Natural killer cell (primary cell): Measurements from ENCODE around the gene PSKH1. TPM values are rescaled to one million over a fixed set of nuclear protein-coding genes. Genes with fewer than 3 reads are reported as not detected.
"Not testable (repeated sequence)": the region's sequence is repeated elsewhere in the genome, so short reads cannot be mapped to it uniquely, and the experiment has no call there.

Experiments
- ATAC-seq, 3 donors: fragments of 150-1000 bp in 2 of 3; fragments of 200-7000 bp in 1 of 3; cut with Tn5 transposase; 1 replicate in 1 of 3; 2 replicates in 2 of 3; pipeline ENCODE4 v1.10.0; 2021; ENCODE audit warnings: mild to moderate bottlenecking in 2 of 3, moderate library complexity in 2 of 3
- DNase-seq, 2 donors: peaks; one replicate each; pipeline versions ENCODE4 v3.0.0 to v3.0.0-alpha.2; 2013 to 2021; ENCODE audit warnings: mixed read lengths in 1 of 2
- H3K27ac ChIP-seq: one replicate; pipeline ENCODE4 v1.5.1; 2013; ENCODE audit warnings: mild to moderate bottlenecking, low read length
- H3K27me3 ChIP-seq: one replicate; pipeline ENCODE4 v1.6.1; 2013; ENCODE audit warnings: low read length; ENCODE audit not compliant: control insufficient read depth, insufficient read depth
- H3K36me3 ChIP-seq: one replicate; pipeline ENCODE4 v1.6.1; 2013; ENCODE audit warnings: low read length; ENCODE audit not compliant: control insufficient read depth, insufficient read depth
- H3K4me1 ChIP-seq: one replicate; pipeline ENCODE4 v1.6.1; 2013; ENCODE audit warnings: low read length; ENCODE audit not compliant: control insufficient read depth, insufficient read depth
- H3K4me3 ChIP-seq: one replicate; pipeline ENCODE4 v1.5.1; 2013; ENCODE audit warnings: low read length
- H3K9me3 ChIP-seq: one replicate; pipeline ENCODE4 v1.6.1; 2013; ENCODE audit warnings: low read length; ENCODE audit not compliant: control insufficient read depth, insufficient read depth
- H3K27ac Mint-ChIP-seq, 2 donors: one replicate each; pipeline ENCODE4 v1.8.0; 2022; ENCODE audit warnings: mild to moderate bottlenecking in 2 of 2, mixed read lengths in 2 of 2, moderate library complexity in 1 of 2
- H3K27me3 Mint-ChIP-seq, 2 donors: one replicate each; pipeline ENCODE4 v1.8.0; 2022; ENCODE audit warnings: low read depth in 2 of 2, mixed read lengths in 2 of 2
- H3K36me3 Mint-ChIP-seq: one replicate; pipeline ENCODE4 v1.8.0; 2022; ENCODE audit warnings: mixed read lengths
- H3K4me1 Mint-ChIP-seq, 2 donors: one replicate each; pipeline ENCODE4 v1.8.0; 2022; ENCODE audit warnings: mixed read lengths in 2 of 2
- H3K4me3 Mint-ChIP-seq: one replicate; pipeline ENCODE4 v1.8.0; 2022; ENCODE audit warnings: mild to moderate bottlenecking, moderate library complexity, mixed read lengths
- H3K9me3 Mint-ChIP-seq, 2 donors: one replicate each; pipeline ENCODE4 v1.8.0; 2022; ENCODE audit warnings: mixed read lengths in 2 of 2
- WGBS: methylation state at CpG from one replicate; pipeline ENCODE4 v1.1.7; 2013; ENCODE audit warnings: missing lambda C conversion rate; ENCODE audit not compliant: insufficient coverage; 5-methylcytosine and 5-hydroxymethylcytosine counted together
- intact Hi-C: fragments of 100-400 bp; cut with micrococcal nuclease; formaldehyde crosslinking; loops from one replicate; pipeline ENCODE4 v1.14.2; 2022
- total RNA-seq, 4 donors: library from RNA; stranded (reverse); fragments of 120-200 nt in 1 of 4; gene quantifications; one replicate each; pipeline versions ENCODE4 v1.2.3 to v1.2.4, GENCODE V29; 2013 to 2022
- TF ChIP-seq, protein P1 (sequence below): fragments of 200-600 bp; IDR thresholded peaks from one replicate; pipeline ENCODE4 v1.8.0; 2022; ENCODE audit warnings: antibody characterized with exemption

The PSKH1 gene
- total RNA-seq, 3 donors from 2014 or later (not counting 1 experiment from before 2014, with no cell fraction given), result 16.8 to 24.7 (median 19.5) TPM

DNA sequence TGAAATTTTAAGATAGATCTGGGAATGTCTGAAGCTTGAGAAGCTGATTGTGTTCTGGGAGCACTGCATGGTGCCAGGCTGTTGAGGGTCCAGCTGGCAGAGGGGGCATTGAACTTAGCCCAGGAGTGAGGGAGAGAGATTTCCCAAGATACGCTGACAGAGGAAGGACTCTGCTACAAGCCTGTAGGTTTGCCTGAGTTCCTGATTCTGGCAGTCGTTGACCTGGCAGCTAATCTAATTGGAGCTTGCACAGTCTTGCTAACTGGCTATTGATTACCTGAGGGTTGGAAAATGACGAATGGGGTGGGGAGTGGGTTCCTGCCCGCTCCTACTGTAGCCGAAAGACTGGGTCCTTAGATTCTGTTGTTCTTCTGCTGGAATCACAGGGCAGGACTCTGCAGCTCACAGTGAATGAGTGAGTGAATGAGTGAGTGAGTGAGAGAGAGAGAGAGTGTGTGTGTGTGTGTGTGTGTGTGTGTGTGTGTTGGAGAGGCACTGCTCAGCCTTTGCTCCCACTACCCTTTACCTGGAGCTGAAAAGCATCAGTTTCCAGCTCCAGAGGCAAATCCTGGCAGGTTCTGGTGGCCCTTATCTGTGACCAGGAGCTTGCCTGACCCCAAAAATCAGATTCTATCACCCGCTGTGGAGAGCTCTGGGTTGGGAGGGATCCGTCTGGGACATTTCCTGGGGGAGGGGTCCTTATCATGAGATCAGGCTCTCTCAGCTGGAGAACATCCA is 21.9 kb downstream of the PSKH1 start:
- ATAC-seq (no peak), DNase-seq (no peak)
- TF ChIP-seq, protein P1, sequence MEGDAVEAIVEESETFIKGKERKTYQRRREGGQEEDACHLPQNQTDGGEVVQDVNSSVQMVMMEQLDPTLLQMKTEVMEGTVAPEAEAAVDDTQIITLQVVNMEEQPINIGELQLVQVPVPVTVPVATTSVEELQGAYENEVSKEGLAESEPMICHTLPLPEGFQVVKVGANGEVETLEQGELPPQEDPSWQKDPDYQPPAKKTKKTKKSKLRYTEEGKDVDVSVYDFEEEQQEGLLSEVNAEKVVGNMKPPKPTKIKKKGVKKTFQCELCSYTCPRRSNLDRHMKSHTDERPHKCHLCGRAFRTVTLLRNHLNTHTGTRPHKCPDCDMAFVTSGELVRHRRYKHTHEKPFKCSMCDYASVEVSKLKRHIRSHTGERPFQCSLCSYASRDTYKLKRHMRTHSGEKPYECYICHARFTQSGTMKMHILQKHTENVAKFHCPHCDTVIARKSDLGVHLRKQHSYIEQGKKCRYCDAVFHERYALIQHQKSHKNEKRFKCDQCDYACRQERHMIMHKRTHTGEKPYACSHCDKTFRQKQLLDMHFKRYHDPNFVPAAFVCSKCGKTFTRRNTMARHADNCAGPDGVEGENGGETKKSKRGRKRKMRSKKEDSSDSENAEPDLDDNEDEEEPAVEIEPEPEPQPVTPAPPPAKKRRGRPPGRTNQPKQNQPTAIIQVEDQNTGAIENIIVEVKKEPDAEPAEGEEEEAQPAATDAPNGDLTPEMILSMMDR, result no peak
- peaks cover 11% of the 10 kb centered on the region for H3K36me3 ChIP-seq
- Mint-ChIP-seq H3K4me3 (no peak overlapping the region), H3K36me3 (no peaks in the 10 kb centered on the region), H3K4me1 (peaks cover 26 to 30% of the 10 kb centered on the region in 2 donors), H3K27me3 (no peaks in the 10 kb centered on the region), H3K9me3 (no peaks in the 10 kb centered on the region), H3K27ac (no peak overlapping the region)
- intact Hi-C loops, result no loop called here
- H3K4me1 ChIP-seq, result no peaks in the 10 kb centered on the region
- no peak overlapping the region for H3K4me3 ChIP-seq
- H3K9me3 ChIP-seq, result no peaks in the 10 kb centered on the region
- 94% methylated on average over 7 of the region's 7 CpGs for WGBS
- H3K27me3 ChIP-seq, result no peaks in the 10 kb centered on the region
- H3K27ac ChIP-seq, result no peak overlapping the region

DNA sequence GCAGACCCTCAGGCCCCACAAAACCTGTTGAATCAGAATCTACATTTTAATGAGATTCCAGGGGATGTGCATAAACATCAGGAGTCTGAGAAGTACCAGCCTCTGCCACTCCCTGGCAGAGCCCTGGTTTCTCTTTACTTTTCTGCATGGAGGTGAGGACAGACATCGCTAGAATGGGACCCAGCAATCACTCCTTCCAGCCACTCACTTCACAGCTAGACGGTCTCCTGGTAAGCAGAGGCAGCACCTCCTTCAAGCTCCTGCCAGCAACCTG is 22.4 kb downstream of the PSKH1 start:
- H3K9me3 Mint-ChIP-seq, H3K27me3 Mint-ChIP-seq, H3K9me3 ChIP-seq, DNase-seq, H3K4me3 Mint-ChIP-seq, ATAC-seq, H3K36me3 Mint-ChIP-seq, H3K4me1 ChIP-seq, H3K27me3 ChIP-seq, H3K4me3 ChIP-seq, H3K27ac Mint-ChIP-seq, H3K27ac ChIP-seq, intact Hi-C loops: not testable (repeated sequence)
- no CpG with 5 or more reads among the region's 2 CpGs for whole genome bisulfite sequencing
- H3K4me1 Mint-ChIP-seq, result peaks cover 26 to 30% of the 10 kb centered on the region in 2 donors
- H3K36me3 ChIP-seq, result peaks cover 12% of the 10 kb centered on the region

DNA sequence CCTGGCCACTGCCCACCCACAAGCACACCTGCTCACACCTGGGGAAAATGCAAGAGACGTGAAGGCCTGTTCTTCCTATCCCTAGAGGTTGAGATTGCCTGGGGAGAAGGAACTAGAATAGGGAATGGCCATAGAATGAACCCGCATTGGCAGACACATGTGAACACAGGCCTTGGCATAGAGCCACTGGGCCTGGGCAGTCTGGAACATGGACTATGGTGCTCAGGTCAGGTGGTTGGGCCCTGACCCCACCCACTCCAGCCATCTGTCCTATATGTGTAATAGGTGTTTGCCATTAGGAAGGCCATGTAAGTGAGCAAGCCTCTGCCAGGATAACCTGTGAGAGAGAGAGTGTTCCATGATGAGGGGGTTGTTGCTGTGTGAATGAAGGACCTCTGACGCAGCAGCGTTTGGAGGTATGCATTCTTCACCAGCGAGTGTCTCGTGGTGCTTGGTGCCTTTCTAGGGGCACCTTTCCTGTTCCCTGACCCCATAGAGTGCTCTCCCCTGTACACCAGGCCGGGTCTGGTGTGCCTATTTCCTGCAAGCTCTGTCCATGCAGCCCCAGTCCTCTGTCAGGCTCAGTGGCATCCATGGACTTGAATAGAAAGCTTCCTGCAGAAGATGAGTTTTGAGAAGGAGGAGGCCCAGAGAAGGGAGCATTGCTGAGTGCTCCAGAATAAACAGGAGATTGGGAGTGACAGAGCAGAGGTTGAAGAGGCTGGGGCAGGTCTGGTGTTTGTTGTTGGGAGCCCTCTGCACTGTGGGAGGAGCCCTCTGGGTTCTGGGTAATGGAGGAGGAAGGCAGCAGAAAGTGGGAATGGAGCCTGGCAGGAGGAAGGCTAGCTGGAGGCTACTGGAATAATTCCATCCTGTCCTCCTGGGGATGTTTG is 23.0 kb downstream of the PSKH1 start:
- Mint-ChIP-seq H3K4me1 (peaks cover 26 to 34% of the 10 kb centered on the region in 2 donors), H3K27me3 (no peaks in the 10 kb centered on the region), H3K27ac (no peak overlapping the region), H3K9me3 (no peaks in the 10 kb centered on the region), H3K36me3 (no peaks in the 10 kb centered on the region), H3K4me3 (no peak overlapping the region)
- TF ChIP-seq, protein P1, result no peak
- no peak overlapping the region for H3K27ac ChIP-seq
- ATAC-seq, result no peak
- WGBS, result 91% methylated on average over 7 of the region's 7 CpGs
- H3K9me3 ChIP-seq, result no peaks in the 10 kb centered on the region
- intact Hi-C loops, result no loop called here
- no peak overlapping the region for H3K4me3 ChIP-seq
- H3K36me3 ChIP-seq, result peaks cover 13% of the 10 kb centered on the region
- no peak for DNase-seq
- H3K4me1 ChIP-seq, result no peaks in the 10 kb centered on the region
- H3K27me3 ChIP-seq, result no peaks in the 10 kb centered on the region

DNA sequence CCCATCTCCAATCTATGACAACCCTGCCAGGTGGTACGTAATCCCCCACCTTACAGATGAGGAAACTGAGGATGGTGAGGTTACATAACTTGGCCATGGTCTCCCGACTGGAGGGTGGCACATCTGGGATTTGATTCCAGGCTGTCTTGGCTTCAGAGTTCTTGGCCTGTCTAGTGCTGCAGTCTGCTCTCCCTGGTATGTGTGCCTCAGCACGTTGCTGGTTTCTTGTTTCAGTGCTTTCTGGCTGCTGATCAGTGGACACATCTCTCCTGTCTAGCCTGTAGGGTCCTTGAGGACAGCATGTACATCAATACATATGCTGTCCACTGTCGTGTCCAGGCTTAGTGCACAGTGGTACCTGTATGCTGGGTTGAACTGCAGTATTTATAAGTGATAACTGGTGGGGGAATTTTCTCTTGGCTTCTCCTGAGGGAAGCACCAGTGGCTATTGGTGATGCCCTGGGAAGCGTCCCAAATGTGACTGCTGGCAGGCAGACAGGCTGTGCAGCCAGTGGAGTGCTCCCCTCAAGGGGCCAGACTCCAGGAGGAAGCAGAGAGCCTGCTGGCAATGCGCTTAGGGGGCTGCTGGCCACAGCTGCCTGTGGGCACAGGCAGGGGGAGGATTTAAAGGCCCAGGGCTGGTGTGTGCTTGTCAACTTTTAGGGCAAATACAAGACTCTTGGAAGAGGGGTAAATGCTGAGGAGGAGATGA is 24.2 kb downstream of the PSKH1 start:
- H3K27me3 ChIP-seq, result no peaks in the 10 kb centered on the region
- WGBS, result 92% methylated on average over 6 of the region's 6 CpGs
- ATAC-seq (no peak), DNase-seq (no peak)
- no peaks in the 10 kb centered on the region for H3K9me3 Mint-ChIP-seq
- no peaks in the 10 kb centered on the region for H3K36me3 Mint-ChIP-seq
- H3K4me3 Mint-ChIP-seq, result no peak overlapping the region
- TF ChIP-seq, protein P1, result no peak
- no peaks in the 10 kb centered on the region for H3K9me3 ChIP-seq
- no peaks in the 10 kb centered on the region for H3K4me1 ChIP-seq
- H3K36me3 ChIP-seq, result peaks cover 12% of the 10 kb centered on the region
- intact Hi-C loops, result no loop called here
- no peaks in the 10 kb centered on the region for H3K27me3 Mint-ChIP-seq
- H3K4me1 Mint-ChIP-seq, result peaks cover 22 to 30% of the 10 kb centered on the region in 2 donors
- no peak overlapping the region for H3K27ac ChIP-seq
- peak overlapping the region in 1 of 2 donors; percentile 60 for H3K27ac Mint-ChIP-seq
- no peak overlapping the region for H3K4me3 ChIP-seq
